Tibial nerve (tissue), 4 donors: Measurements from ENCODE around the gene CARNS1.

Experiments
- EP300 ChIP-seq, 2 donors: sonication (generic); formaldehyde crosslinking; IDR thresholded peaks; one replicate each; pipeline ENCODE4 v1.6.1; 2017; ENCODE audit warnings: antibody characterized with exemption in 2 of 2, mild to moderate bottlenecking in 1 of 2
- POLR2A ChIP-seq, 2 donors: fragments of 450-650 bp; IDR thresholded peaks; one replicate each; pipeline ENCODE4 v1.6.1; 2017; ENCODE audit warnings: antibody characterized with exemption in 2 of 2, mild to moderate bottlenecking in 2 of 2, moderate library complexity in 2 of 2
- TF ChIP-seq, protein P1 (sequence below), 5 experiments: fragments of 200-600 bp in 3 of 5; fragments of 450-650 bp in 2 of 5; sonication (generic) in 3 of 5; IDR thresholded peaks; one replicate each; pipeline ENCODE4 v1.5.1; 2016 to 2019; ENCODE audit warnings: antibody characterized with exemption in 5 of 5, mild to moderate bottlenecking in 3 of 5, moderate library complexity in 2 of 5

DNA sequence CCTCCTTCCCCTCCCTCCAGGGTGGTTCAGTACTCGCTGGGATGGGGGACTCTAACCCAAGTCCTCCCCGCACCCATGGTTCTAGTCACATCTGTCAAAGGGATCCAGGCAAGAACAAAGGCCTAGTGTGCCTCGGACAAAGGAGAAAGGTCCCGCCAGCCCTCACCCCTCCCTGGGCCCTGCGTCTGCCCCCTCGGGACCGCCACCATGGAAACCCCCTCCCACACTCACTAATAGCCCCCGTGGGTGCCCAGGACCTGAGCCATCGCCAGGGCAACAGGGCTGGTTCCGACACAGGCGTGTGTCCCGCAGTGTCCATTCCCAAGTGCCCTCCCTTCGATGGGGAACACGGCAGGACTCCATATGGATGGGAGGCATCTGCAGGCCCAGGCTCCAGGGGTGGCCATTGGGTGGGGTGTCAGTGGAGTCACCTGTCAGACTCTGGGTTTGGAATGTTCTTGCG, 5.1 kb upstream of the CARNS1 start:
- TF ChIP-seq, protein P1, sequence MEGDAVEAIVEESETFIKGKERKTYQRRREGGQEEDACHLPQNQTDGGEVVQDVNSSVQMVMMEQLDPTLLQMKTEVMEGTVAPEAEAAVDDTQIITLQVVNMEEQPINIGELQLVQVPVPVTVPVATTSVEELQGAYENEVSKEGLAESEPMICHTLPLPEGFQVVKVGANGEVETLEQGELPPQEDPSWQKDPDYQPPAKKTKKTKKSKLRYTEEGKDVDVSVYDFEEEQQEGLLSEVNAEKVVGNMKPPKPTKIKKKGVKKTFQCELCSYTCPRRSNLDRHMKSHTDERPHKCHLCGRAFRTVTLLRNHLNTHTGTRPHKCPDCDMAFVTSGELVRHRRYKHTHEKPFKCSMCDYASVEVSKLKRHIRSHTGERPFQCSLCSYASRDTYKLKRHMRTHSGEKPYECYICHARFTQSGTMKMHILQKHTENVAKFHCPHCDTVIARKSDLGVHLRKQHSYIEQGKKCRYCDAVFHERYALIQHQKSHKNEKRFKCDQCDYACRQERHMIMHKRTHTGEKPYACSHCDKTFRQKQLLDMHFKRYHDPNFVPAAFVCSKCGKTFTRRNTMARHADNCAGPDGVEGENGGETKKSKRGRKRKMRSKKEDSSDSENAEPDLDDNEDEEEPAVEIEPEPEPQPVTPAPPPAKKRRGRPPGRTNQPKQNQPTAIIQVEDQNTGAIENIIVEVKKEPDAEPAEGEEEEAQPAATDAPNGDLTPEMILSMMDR (IDR thresholded peaks at IDR 0.05) = no peak
- TF ChIP-seq POLR2A (IDR thresholded peaks at IDR 0.05) (no peak), EP300 (IDR thresholded peaks at IDR 0.05) (peak in 1 of 2 donors; percentile 43)
